ENCODE results near the gene PPM1H.
"Not testable (repeated sequence)": the region's sequence is repeated elsewhere in the genome, so short reads cannot be mapped to it uniquely, and the experiment has no call there.

Gene PPM1H

DNA sequence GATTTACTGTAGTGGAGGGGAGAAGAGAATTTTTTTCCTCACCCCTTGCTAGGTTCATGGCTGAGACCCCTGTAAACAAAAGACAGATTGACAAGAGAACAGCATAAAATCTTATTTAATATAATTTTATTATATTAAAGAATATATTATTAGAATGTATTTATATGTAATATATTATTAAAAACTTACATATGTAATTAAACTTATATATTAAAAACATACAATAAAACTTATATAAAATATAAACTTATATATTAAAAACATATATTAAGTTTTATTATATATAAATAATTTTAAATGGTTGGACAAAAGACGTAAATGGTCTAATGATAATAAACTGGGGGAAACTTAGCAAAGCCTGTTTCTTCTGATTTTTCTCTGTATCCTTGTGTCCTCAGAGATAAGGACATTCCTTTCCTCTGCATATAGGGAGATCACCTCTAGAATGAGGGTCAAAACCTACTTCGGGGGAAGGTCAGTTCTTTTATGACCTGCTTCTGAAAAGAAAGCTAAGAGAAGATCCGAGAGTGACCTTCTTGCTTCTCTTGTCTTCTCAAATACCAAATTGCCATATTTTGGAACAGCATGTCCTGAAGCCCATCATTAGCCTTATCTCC lies 8.9 kb upstream of the PPM1H start:
- DNase-seq: no peak

DNA sequence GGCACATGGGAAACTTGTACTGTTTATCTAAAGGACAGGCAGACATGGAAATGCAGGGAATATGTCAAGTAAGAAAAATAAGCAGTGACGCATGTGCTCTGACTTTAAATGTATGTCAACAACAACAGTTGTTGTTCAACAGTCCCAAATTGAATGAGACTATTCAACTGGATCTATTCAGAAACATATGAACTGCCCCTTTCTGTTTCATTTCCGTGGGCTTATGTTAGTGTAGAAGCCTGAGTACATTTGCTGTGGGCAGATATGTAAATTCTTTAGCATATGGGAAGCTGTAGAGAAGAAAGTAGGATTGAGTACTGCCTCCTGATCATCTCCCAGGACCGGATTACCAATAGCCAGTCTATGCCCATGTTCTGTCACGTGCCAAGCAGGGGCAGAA lies 7.4 kb upstream of the PPM1H start:
- DNase-seq: not testable (repeated sequence)

DNA sequence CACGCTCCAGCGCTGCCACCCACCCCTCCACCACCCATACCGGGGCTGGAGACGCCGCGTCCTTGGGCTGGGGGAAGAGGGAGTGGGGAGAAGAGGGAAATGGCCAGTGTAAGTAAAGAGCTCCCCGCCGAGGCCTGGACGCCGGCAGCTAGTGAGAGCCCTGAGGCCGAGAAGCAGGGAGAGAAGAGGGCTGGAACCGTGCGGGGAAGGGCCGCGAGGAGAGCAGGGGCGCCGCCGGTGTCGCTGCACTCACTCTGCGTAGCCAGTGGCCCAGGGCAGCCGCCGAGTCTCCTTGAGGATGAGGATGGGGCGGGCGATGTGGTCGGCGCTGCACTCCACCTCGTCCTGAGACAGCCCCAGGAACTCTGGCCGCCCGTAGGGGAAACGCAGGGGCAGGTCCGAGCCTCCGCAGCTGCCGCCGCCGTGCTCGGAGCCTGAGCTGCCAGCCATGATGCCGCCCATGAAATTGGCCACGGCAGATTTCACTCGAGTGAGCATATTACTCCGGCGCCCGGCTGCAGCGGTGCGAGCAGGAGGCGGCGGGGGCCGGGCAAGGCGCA lies 631 bp downstream of the PPM1H start:
- DNase-seq: no peak

DNA sequence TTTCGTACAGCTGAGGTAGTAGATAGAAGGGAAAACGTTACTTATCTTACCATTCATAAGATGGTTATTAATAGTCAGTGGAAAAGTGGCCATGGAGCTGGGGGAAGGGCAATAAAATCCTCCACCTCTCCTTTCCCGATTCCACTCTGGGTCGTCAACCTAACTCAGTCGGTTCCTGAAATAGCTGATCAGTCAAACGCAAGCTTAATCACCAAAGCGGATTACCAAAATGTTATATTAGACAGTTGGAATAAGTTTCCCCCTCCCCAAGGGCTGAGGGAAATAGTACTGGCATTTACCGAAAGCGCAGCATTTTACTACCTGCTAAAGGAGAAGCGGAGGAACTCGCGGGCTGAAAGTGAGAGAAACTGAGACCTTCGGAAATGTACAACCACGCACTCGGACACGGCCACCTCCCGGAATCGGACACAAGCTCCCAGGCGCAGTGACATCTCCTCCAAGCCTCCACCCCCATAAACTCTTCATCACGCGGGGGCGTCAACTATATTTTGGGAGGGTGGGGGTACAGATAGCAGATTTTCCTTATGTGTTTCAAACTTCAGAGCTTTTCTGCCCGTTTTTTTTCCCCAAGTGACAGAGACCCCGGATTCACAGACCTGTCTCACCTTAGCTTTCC lies 1.2 kb downstream of the PPM1H start:
- DNase-seq: no peak

DNA sequence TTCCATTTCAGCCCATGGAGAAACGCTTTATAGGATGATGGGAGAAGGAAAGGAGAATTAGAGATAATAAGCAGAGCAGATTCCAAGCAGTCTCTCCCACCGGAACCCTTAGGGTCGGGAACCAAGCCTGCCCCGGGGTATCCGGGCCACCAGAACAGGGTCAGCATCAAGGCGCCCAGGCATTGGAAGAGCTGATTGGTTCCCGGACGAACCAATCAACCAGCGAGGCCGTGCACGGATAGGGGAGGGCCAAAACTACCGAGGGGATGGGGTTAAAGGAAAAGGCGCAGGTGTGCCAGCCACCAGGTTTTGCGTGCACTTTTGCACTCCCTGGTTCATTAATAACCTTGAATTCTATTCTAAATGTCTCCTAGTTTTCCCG lies 1.7 kb downstream of the PPM1H start:
- DNase-seq: no peak

DNA sequence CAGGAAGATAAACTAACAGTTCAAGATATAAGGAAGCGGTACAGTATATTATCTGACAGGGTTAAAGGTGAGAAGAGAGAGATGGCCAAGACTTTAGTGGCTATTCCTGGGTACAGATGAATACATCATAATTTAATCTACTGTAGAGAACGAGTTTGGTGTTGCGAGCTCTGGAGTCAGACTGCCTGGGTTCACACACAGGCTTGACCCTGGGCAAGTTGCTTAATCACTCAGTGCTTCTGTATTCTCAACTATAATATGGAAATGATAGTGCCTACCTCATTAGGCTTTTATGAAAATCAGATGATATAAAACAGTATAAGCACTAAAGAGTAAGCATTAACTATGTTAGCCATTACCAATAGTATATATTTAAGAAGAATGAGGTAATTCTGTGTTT lies 3.5 kb downstream of the PPM1H start:
- DNase-seq: no peak

DNA sequence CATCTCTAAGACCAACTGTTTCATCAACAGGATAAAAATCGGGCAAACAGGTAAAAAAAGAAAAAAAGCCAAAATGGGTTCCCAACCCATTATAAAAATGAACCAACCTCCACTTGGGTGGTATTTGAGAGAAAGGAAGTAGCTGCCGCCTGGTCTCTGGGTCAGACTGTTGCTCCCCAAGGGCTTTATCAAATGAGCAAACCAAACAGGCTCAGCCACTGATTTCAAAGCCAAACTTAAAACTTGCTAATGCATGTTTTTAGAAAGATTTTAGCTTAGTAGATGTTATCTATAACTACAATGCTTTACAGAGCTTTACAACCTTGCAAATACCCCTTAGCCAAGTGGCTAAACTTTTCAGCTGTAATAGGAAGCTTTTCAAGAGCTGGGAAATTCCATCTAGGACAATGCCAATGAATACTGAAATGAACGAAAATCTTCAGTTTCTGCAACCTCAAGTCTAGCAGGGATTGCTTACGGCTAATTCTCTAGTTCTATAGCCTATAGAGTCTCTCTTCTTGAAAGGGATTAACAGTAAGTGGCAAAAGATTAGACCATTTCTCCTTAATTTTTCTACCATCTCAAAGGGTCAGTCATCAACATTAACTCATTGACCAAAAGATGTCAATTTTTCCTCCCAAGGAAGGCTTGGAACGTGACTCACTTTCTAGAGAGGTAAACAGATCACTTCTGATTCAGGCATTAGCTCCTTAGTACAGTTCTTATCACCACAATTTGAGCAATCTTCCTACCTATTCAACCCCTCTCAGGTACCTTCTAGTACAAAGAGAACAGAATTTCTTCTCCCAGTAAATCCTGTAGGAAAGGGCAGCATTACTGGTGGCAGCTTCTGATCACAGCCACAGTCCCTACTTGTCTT lies 4.2 kb downstream of the PPM1H start:
- no peak for DNase-seq

DNA sequence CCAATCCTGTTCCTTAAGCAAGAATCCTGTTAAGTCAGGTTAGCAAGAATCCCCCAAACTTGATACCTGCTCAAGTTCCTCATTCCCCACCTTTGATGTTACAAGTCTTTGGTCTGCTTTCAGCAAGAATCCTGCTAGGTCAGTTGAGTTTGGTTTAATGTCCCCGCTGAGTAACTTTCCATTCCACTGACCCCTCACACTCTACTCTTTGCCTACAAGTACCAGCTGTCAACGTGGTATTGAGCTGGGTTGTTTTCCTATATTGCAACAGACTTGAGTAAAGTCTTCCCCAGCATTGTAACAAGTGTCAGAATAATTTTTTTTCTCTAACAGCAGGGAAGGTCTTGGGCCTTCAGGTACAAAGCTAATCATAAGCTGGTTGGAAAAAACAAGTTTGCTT lies 6.3 kb downstream of the PPM1H start:
- no peak for DNase-seq

DNA sequence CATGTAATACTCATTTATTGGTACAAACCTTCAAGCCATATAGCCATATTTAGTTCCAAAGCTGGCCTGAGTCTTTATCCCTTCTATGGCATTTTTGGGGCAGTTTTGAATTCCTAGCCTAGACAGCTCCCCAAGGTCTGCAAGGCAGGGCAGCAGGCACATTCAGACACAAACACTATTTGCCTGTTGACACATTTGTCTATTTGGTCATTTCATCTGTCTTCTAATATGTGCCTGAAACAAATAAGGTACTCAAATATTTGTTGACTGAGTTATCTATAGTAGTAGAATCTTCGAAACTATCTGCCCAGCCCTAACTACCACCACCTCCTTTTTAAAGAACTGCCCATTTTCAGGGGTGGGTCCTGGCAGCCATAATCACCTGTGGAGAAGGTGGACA lies 9.3 kb downstream of the PPM1H start:
- DNase-seq: no peak

DNA sequence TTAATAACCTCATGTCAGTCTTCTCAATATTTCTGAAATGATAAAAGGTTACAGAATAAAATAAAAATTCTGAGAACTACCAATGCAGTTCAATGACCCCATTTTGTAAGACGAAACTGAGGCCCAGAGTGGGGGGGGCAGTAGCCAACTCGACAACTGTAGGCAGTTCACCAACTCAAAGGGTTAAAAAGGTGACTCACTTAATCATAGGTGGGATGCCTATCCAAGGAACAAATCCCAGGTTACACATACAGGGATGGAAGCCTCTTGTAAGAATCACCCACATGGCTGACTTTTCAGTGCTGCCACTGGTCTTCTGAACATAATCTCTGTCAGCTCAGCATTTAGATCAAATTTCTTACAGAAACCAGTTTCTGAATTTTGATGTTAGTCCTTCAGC lies 10.9 kb downstream of the PPM1H start:
- no peak for DNase-seq

DNA sequence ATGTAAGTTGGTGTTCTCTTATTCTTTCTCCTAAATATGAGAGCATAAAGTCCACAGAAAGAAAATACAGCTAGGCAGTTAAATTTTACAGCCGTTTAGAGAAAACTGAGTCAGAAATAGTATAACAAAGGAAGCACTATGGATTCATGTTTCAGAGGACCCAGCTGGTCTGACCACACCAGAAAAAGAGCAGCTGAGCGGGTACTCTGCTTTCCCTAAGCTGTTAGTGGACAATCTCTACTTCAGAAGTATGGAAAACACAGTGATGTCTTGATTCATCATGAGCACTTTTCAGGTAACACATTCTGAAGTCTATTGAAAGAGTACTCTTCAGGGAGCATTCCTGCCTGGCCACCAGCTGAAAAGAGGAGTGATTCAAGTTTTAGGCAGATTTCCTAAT lies 12.4 kb downstream of the PPM1H start:
- DNase-seq: no peak

DNA sequence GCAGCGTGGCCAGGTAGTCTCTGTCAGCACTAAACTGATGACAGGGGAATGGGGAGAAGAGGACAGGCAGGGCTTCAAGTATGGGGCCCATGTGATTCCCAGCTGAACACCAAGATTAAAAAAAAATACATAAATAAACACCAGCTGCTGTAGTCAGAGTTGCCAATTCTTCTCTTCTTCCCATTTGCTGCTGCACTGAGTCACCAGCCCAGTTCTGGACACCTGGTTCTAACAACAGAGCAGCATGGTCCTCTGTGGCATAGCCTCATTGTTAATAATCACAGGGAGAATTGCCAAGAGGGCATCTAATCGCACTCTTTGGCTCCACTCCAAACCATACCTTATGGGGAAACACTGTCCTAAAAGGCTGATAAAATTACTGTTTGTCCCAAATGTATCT lies 15.1 kb downstream of the PPM1H start:
- no peak for DNase-seq

DNA sequence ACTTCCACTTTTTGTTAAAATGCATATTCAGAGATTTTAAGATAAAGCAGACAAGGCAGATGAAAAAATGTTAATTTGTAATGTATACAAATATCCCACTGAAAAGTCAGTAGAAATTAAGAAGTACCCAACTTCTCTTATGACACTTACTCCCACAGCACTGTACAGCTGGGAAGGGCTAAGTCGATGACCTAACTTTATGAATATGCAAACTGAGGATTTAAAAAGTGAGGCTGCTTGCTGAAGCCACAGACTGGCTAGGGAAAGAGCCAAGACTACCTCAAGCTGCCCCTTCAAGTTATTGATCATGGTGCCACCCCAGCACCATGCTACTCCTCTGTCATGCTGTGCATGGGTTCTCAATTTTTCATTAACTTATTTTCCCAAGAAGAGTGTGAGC lies 17.0 kb downstream of the PPM1H start:
- DNase-seq: no peak

DNA sequence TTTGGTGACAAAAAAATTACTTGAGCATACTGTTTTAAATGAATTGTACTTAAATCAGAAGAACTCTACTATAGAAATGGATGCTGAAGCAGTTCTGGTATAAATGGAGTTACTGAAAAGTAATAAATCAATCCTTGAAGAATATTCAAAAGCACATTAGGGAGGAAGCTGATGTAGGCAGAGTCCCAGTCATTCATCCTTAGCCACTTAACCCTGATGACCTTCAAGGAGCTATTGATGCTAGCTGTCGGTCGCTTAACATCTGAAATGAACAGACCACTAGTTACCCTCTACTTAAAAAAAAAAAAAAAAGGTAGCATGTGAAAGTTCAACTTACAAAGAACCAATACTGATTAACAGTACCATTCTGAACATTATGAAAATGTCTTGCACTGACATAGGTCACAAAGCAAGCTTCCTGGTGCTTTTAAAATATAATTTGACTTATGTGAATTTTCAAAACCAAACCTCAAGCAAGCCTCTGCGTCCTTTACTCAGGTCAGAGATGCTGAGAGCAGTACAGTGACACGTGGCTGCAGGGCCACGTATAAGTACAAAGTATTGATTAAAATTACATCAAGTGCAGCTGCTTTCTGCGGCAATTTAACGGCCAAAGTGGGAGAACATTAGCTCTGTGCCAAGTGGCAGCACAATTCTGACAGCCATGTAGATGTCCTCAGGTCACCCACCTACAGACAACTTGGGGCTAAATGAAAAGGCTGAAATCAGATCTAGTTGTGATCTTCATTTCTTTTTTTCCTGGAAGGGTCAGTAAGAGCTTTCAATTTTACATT lies 18.1 kb downstream of the PPM1H start:
- no peak for DNase-seq

DNA sequence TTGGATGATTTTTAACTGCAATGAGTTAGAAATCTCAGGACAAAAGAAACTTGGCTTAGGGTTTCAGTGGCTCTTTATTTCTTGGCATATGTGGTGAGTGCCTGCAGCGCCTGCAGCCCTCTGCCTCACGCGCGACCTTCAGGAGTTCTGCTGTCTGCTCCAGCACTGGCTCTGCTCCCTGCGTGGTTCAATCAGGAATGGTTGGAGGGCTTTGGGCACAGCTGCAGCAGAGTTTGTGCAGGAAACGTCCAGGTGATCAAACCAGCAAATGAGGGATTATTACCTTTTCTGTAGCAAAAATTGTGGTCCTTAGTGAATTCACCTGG lies 19.8 kb downstream of the PPM1H start:
- DNase-seq: no peak

DNA sequence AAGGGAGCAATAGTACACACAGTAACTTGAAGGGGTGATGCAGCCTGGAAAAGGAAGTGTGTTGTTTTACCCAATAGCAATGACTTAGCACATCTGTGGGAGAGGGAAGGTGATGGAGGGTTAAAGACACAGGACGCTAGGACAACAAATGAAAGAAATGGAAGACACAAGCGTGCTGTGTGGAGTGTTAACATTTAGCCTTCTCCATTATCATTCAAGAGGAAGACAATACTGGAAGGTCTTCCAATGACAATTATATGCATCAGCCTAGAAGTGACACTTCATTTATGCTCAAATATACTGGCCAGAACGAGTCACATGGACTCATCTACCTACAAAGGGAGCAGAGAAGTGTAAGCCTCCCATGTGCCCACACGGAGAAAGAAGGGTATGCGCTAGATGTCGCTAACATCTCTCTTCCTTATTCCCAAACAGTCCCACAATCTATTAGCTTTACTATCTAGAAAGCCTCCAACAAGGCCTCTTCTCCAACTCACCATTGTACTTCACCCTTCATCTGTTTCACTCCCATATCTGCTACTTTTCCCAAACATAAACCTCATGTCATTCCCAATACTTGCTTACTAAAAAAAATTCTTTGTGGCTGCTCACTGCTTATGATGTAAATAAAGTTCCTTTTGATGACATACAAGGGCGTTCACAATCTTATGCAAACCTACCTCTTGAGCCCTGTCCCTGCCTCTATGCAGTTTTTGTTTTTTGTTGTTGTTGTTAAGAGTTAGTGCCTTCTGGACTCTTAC lies 20.3 kb downstream of the PPM1H start:
- no peak for DNase-seq

DNA sequence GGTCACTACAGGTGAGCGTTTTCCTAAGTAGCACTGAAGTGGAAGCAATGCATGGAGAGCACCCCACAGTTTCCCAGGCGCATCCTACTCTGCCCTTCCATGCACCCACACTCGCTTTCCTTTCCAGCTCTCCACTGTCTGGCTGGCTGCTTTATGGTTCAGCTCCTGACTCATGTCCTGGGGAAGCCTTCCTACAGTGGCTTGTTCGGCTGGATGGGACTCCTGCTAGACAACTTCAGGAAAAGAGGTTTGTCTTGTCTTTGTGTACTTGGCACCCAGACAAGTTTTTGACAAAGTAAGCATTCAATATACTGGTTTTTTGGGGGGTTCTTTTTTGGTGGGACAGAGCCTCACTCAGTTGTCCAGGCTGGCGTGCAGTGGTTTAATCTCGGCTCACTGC lies 21.6 kb downstream of the PPM1H start:
- no peak for DNase-seq

DNA sequence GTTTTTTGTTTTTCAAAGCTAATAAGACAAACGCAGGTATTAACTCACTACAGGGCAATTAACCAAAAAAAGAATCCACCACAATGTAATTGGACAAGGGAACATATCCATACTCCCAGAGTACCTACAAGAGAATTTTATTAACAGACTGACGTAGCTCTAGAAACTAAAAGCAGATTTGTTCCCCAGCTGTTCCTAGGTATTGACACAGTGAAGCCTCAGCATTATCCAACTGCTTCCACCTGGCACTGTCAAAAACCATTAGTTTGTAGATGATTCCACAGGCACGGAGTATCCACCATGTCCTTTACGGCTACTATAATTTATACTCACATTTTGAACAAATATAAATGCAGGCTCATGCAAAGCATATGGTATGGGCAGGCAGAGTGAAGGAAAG lies 22.3 kb downstream of the PPM1H start:
- no peak for DNase-seq

DNA sequence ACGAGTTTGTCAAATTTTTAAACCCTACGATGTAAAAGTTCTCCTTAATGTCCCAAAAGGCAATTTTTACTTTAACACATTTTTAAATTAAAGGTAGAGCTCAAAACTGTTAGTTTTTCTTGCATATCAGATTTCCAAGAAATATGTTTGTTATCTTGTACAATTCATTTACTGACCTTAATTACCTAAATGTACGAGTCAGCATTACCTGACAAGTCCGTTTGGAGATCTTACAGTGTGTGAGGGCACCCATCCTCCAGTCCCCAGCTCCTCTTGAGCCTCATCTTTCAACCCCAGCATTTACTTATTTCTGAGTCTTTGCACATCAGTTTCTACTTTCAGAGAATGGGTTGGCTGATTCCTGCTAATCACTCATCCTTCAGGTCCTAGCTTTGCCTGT lies 23.7 kb downstream of the PPM1H start:
- DNase-seq: no peak

DNA sequence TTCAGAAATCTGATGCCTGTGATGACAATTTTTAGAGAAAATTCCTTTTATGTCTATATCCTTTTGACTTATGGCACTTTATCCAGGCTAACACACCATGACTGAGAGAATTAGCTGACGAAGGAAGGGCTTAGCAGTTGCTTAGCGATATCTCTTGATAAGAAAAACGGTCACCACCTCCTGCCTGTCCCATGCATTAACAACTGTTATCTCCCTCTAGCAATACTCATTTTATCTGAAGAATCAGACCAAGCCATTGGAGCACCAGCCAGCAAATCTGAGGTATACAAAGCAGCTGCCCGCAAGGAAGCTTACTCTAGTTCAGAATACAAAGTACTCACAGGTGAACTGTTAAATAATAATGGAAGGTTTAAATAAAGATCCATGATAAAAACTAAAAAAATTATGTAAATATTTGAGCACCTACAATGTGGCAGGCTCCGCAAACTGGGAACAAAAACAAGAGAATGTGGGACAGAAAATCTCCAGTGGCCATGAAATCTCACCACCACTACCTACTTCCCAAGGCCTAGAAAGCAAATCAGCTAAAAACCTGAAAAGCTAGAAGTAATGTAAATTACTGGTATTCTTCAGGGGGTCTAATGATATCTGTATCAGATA lies 24.3 kb downstream of the PPM1H start:
- no peak for DNase-seq

DNA sequence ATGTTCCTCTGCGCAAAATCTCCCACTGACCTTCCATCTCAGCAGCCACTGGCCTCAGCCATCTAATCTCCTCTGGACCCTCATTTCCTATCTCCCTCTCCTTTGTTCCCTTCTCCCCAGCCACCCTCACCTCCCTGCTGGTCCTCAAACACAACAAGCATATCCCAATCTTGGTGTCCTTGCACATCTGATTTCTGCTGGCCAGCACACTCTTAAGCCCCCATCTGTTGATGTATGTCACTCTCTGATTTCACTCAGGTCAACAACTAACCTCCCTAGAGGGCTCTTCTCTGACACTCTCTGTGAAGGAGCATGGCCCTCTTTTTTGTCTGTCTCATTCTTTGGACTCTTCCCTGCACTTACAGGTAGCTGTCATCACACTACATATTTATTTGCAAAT lies 25.6 kb downstream of the PPM1H start:
- no peak for DNase-seq

DNA sequence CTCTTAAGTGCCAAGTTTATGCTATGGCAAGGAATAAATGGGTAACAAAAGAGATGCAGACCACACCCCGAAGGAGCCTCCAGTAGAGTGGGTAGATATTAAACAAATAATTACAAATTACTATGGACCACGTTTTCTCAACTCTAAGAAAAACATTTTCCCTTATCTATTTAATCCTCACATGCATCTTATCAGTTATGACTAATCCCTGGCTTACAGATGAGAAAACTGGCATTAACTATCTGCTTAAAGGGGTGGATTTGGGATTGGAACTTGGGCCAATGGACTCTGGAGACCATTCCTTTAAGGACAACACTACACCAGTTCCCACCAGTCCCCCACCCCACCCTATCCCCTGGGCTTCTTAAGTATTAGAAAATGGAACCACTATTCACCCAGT lies 26.3 kb downstream of the PPM1H start:
- DNase-seq: no peak

Measured in activated T-cell treated with anti-CD3 and anti-CD28 coated beads for 4 hours (primary cell).